Measurements from ENCODE around the gene SYT12.

SYT12 gene

DNA sequence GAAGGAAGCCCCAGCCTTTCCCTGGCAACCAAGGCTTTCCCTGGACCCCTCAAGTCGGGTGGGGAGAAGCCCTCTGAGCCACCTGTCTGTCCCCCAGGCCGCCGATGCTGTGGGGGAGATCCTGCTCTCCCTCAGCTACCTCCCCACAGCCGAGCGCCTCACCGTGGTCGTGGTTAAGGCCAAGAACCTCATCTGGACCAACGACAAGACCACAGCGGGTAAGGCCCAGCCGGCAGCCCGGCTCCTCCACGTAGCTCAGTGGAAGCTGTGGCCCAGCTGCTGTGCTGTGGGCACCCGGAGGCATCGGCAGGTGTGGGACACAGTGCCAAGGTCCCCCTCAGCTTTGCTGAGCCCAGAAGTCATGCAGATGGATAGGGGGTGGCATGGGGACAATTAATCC is 21.6 kb downstream of the SYT12 start:
- TF ChIP-seq, protein P1, sequence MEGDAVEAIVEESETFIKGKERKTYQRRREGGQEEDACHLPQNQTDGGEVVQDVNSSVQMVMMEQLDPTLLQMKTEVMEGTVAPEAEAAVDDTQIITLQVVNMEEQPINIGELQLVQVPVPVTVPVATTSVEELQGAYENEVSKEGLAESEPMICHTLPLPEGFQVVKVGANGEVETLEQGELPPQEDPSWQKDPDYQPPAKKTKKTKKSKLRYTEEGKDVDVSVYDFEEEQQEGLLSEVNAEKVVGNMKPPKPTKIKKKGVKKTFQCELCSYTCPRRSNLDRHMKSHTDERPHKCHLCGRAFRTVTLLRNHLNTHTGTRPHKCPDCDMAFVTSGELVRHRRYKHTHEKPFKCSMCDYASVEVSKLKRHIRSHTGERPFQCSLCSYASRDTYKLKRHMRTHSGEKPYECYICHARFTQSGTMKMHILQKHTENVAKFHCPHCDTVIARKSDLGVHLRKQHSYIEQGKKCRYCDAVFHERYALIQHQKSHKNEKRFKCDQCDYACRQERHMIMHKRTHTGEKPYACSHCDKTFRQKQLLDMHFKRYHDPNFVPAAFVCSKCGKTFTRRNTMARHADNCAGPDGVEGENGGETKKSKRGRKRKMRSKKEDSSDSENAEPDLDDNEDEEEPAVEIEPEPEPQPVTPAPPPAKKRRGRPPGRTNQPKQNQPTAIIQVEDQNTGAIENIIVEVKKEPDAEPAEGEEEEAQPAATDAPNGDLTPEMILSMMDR (IDR thresholded peaks at IDR 0.05; ENCODE audit: extremely low read depth, insufficient read depth, missing control alignments): peak; percentile 21
- peak; percentile 34 for DNase-seq (ENCODE audit: low spot score)
- in situ Hi-C loops (cut with MboI; ENCODE audit: low pct_unique_long_range_greater_than_20kb, low sequenced_read_pairs, unreplicated experiment): no loop called here

DNA sequence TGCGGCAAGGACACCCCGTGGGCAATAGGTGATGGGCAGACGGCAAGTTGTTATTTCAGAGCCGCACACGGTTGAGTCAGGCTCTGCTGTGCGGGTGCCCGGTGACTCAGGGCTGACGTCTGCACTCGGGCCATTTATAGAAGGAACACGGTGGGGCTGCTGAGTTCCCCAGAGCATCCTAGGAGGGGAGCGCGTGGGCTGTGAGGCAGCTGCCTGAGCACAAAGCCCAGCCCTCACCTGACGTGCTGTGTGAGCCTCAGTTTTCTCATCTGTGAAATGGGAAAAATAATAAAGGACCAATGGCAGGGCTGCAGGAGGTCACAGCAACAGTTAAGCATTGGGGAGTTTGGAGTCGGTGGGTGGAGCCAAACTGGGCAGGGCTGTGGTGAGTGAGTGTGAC is 22.4 kb downstream of the SYT12 start:
- TF ChIP-seq, protein P1 (IDR thresholded peaks at IDR 0.05; ENCODE audit: extremely low read depth, insufficient read depth, missing control alignments): no peak
- in situ Hi-C loops (cut with MboI; ENCODE audit: low pct_unique_long_range_greater_than_20kb, low sequenced_read_pairs, unreplicated experiment): no loop called here
- DNase-seq (ENCODE audit: low spot score): peak; percentile 69

DNA sequence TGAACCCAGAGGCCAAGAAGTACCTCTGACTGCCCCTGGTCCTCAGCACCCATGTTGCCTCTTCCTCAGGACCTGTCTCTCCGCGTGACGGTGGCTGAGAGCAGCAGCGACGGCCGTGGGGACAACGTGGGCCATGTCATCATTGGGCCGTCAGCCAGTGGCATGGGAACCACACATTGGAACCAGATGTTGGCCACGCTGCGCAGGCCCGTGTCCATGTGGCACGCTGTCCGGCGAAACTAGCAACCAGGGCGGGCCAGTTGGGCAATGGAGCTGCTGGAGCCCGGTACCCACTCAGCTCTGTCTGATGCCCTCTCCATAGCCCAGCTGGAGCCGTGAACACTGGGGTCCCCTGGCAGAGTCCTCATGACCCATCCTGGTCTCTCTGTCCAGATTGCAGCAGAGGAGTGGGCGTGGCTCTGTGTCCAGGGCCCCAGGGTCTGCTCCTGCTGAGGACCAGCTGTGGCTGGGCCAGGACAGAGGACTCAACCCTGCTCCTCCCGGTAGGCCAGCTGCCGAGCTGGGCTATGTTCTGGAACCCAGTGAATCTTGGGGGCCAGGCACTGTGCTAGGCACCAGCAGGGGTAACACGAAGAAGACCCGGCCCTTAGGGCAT is 25.7 kb downstream of the SYT12 start:
- DNase-seq (ENCODE audit: low spot score): no peak
- in situ Hi-C loops (cut with MboI; ENCODE audit: low pct_unique_long_range_greater_than_20kb, low sequenced_read_pairs, unreplicated experiment): no loop called here
- TF ChIP-seq, protein P1 (IDR thresholded peaks at IDR 0.05; ENCODE audit: extremely low read depth, insufficient read depth, missing control alignments): no peak

DNA sequence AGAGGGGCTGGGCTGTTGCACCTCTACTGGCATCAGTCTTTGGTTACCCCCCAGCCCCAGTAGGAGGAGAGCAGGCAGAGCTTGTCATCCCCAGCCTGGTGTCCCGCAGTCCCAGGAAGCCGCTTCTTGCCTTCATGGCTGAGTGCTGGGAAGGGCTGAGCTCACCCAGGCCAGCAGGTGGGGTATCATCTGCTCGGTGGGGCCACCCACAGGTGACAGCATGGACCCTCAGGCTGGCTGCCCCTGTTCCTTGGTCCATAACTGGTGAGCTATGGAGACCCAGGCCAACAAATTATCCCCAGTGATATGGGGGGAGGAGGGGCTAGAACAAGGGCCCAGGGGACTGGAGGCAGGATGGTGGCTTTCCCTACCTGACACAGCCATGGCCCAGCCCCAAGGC is 27.2 kb downstream of the SYT12 start:
- no peak for DNase-seq (ENCODE audit: low spot score)
- in situ Hi-C loops (cut with MboI; ENCODE audit: low pct_unique_long_range_greater_than_20kb, low sequenced_read_pairs, unreplicated experiment): no loop called here
- TF ChIP-seq, protein P1 (IDR thresholded peaks at IDR 0.05; ENCODE audit: extremely low read depth, insufficient read depth, missing control alignments): no peak

DNA sequence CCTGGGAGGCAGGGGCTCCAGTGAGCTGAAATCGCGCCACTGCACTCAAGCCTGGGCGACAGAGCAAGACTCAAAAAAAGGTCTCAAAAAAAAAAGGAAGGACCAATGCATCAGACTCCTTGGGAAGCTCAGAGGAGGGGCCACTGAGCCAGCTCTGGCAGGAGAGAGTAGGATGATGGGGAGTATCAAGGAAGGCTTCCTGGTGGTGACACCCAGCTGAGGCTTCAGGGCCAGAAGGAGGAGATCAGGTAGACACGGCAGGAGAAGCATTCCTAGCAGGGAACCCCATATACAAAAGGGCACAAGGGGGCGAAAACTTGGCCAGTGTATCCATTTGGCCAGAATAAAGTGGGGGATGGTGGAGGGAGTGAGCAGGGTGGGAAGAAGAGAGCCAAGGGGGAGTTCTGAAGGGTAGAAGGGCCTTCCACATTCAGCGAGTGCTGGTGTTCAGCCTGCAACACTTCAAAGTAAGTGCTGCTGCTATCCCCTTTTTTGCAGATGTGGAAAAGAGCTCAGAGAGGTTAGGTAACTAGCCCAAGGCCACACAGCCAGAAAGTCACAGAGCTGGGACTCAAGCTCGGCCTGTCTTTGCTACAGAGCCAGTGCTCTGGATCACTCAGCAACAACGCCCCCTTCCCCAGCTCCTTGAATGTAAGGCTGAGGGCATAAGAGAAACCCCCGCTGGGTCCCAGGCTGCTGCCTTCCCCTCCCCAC is 28.4 kb downstream of the SYT12 start:
- DNase-seq (ENCODE audit: low spot score): no peak
- TF ChIP-seq, protein P1 (IDR thresholded peaks at IDR 0.05; ENCODE audit: extremely low read depth, insufficient read depth, missing control alignments): no peak
- in situ Hi-C loops (cut with MboI; ENCODE audit: low pct_unique_long_range_greater_than_20kb, low sequenced_read_pairs, unreplicated experiment): no loop called here

DNA sequence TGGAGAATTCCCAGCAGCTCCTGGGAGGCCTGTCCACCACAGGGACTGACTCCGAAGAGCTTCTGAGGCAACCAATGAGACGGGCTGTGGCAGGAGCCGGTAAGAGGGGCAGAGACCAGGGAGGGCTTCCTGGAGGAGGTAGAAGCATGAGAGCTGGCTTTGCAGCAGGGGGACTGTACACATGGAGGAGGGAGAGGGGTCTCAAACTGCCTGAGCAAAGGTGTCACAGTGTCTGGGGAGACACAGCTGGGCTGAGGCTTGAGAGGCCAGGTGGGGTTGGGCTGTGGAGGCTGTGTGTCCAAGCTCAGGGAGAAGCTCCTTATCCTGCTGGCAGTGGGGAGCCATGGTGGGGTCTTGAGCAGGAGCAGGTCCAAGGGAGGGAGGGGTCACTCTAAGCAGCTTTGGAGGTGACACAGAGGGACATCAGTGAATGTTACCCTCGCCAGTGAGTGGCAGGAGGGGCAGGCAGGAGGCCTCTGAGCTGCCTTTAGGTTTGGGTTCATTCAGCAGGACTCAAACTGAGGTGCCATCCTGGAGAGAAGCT is 29.1 kb downstream of the SYT12 start:
- no peak for DNase-seq (ENCODE audit: low spot score)
- TF ChIP-seq, protein P1 (IDR thresholded peaks at IDR 0.05; ENCODE audit: extremely low read depth, insufficient read depth, missing control alignments): no peak
- in situ Hi-C loops (cut with MboI; ENCODE audit: low pct_unique_long_range_greater_than_20kb, low sequenced_read_pairs, unreplicated experiment): no loop called here
